Jurkat, Clone E6-1 (cell line): ENCODE measurements around the gene ALKBH5.

Experiments
- DNase-seq: peaks from one replicate; pipeline ENCODE4 v3.0.0-alpha.2; 2011; ENCODE audit warnings: low read depth, low spot score
- H3K4me3 ChIP-seq: 2 replicates; pipeline ENCODE4 v1.5.1; 2011; ENCODE audit warnings: mild to moderate bottlenecking, low read length, control low read depth, moderate library complexity

The ALKBH5 gene

DNA sequence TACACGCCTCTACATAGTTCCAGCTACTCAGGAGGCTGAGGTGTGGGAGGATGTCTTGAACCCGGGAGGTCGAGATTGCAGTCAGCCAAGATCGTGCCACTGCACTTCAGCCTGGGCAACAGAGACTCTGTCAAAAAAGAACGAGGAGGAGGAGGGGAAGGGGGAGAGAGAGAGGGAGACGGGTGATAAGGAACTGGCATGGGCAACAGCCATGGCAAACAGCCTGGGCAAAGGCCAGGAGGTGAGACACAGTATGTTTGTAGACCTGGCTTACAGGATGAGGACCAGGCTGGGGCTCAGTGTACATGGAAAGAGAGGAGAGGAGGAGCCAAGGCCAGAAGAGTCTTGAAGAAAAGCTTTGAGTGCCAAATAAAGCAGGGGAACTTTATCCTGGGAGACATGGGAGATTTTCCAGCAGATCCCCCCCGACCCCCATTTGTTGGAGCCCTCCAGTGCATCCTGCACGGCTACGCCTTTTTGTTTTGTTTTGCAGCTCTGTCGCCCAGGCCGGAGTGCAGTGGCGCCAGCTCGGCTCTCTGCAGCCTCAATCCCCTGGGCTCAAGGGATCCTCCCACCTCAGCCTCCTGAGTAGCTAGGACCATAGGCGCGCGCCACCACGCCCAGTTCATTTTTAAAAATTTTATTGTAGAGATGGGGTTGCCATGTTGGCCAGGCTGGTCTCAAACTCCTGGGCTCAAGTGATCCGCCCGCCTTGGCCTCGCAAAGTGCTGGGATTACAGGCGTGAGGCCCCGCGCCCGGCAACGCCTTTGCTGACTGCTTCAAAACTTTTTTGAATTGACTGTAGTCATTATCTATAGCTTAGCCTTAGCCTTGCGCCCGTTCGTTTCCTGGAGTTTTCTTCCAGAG is 1.3 kb upstream of the ALKBH5 start:
- DNase-seq, result no peak
- peak overlapping the region; percentile 77 for H3K4me3 ChIP-seq

DNA sequence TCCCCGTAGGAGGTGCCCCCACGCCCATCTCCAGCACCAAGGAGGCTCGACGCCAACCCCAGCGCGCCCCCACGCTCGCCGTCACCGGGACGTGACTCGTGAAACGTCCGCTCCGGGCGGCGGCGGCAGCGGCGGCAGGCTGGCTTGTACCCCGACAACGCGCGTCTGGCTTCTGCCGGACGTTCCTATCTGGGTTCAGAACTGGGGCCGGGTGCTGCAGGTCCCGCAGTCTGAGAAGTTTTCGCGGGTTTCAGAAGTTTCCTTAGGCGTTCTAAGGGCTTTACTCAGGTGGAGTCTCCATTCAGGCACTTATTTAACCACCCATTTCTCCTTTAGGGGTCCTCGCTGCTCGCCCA is 672 bp upstream of the ALKBH5 start:
- H3K4me3 ChIP-seq, result peak overlapping the region; percentile 77
- no peak for DNase-seq

- DNase-seq, result peak; percentile 16
- H3K4me3 ChIP-seq, result peak overlapping the region; percentile 77
Observed at GRCh38 chr17:18184143-18185031, 759 bp downstream of the ALKBH5 start.

DNA sequence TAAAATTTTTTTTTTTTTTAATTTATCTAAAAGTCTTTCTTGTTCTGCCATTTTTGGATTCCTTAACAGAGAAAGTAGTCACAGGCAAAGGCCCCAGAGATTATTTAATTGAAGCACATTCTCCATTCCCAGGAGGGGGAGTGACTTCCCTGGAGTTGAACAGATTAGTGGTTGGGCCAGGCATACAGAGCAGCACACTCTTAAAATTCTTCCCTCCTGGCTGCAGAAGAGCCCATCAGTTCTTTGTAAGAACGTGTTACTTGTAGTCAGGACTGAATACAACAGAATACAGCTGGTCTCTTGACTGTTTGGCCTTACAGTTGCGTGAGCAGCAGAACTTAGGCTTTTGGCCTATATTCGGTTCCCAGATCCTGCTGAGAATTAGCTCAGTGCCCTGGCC is 1.8 kb downstream of the ALKBH5 start:
- DNase-seq, result no peak
- H3K4me3 ChIP-seq, result peak overlapping the region; percentile 77

DNA sequence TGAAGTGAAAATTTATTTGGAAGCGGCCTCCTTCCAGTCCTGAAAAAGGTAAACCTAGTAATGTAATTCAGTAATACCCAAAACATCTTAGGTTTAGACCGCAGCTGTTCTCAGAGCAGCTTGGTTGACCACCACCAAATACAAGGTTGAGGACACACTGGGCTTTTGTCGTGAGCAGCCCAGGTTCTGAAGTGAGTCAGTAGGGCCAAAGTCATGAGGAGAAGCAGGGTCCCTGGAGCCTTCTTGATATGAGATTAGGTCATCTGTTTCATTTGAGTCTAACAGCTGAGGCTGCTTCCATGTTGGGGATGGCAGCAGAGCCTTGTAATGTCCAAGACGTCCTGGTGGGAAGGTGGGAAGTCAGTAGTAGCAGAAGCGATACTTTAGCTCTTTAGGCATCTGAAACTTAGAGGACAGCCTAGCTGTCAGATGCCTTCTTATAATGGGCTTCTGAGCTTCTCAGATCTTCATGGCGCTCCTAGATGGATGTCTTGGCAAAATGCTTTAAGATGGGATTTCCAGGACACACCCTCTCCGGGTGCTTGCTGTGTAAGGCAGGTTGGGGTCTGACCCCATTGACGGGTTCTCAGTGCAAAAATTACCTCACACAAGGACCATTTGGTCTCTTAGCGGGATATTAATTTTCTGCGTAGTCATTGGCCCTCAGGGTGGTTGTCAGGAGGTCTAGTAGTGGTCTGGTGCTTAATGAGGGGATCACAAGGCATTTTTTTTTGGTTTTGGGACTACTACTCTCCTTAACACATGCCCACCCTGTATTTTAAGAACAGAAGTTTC is 2.4 kb downstream of the ALKBH5 start:
- no peak for DNase-seq
- H3K4me3 ChIP-seq, result peak overlapping the region; percentile 77; the same call in 1 of the 2 replicates

DNA sequence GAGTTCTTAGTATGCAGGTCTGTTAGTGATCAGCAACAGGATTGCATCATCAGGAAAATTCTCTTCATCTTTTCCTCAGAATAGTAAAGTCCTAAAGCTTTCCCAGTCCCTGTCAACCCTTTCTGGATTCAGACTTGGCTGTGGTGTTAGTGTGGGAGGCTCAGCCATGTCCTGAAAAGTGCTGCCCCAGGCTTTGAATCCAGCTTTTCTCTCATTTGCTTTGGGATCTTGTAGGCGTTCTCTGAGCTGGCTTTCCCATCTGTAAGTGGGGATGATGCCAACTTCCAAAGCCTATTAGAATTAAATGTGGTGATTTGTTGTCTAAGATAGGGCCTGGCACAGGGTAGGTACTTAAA is 3.0 kb downstream of the ALKBH5 start:
- no peak for DNase-seq
- H3K4me3 ChIP-seq, result no peak overlapping the region

DNA sequence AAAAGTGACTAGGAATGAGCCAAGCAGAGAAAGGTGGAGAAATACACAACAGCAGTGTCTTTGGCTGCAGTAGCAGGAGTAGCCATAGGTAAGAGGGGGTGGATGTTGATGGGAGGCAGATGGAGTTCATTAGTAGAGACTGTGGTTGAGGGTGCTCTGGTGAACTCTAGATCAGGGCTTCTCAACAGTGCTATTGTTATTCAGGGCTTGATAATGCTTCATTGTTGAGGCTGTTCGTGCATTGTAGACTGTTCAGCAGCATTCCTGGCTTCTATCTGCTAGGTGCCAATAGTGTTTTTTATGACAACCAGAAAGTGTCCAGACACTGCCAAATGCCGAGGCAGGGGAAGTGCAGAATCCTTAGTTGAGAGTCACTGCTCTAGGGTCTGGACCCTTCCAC is 3.6 kb downstream of the ALKBH5 start:
- no peak for DNase-seq
- H3K4me3 ChIP-seq, result no peak overlapping the region

DNA sequence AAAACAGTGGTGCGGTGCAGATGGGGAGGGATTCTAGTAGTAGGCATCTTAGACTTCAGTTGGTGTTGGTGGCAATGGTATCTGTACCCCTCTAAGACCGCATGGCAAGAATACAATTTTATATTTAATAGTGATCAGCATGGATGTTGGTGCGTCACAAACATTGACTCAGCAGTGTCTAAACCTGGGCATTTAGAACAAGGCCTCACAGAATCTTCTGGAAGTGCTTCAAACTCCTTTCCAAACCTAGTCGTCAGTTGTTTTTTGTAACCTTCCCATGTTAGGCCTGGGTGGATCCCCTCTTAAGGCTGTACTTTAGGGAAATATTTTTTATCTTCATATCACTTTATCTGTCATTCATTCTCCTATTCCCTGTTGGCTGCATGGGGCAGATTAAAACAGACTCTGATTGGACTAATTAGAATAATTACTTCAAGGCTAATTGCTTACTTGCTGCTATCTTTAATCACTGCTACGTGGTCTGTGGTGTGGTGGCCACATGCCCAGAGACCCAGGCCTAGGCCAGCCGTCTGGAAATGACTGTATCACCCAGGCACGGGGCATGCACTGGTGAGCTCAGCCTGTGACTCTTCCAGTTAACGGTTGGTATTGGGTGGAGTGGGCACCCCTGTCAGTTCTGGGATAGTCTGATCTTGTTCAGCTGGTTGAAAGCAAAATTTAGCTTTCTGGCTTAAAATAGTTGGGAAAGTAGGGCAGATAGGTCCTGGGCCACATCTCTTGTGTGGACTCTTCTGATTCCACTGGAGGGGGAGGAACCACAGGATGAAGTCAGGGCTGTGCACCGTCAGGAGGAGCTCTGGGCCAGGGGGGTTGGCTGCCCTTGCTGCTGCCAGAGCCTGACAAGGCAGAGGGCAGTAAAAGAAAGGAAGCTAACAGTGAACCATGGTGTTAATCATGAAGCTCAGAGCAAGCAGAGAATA is 4.5 kb downstream of the ALKBH5 start:
- H3K4me3 ChIP-seq, result no peak overlapping the region
- no peak for DNase-seq

GRCh38 chr17:18190628-18191235 is 7.1 kb downstream of the ALKBH5 start:
- no peak for DNase-seq
- no peak overlapping the region for H3K4me3 ChIP-seq

DNA sequence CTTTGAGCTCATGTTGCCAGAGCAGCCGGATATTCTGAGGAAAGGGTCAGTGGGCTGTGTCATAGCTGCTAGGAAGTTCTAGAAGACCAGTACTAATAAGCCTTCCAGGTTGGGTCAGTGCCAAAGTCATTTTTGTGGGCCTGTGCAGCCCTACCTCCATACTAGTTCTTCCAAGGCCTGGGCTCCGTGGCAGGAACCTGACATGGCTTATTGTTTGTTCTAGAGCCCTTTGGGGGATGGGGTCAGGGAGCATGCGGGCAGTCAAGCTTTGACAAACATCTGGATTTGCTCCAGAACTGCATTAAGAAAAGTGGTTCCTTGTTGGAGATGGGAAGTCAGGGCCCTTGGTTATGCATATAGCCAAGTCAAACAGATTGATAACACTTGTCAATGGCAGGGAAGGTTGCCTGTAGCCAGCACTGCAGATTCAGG is 7.6 kb downstream of the ALKBH5 start:
- no peak overlapping the region for H3K4me3 ChIP-seq
- DNase-seq, result no peak

DNA sequence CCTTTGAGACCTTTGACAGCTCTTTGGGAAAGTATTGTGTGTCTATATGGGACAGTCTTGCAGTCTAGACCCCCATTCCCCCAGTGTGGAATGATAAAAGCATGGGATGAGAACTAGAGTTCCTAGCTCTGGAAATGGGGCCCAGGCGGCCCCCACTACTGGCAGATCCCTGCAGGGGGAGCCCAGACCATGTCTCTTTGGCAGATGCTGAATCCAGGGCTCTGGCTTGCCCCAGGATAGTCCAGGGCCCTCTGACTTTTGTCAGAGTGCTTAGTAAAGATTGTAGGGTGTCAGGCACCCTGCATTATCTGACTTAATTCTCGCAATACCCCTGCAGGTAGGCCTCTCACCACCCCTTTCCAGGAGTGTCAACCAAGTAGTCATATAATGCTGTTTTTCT is 8.3 kb downstream of the ALKBH5 start:
- no peak overlapping the region for H3K4me3 ChIP-seq
- DNase-seq, result no peak

- no peak for DNase-seq
- H3K4me3 ChIP-seq, result no peak overlapping the region
Observed at GRCh38 chr17:18194394-18194793, 10.8 kb downstream of the ALKBH5 start.

DNA sequence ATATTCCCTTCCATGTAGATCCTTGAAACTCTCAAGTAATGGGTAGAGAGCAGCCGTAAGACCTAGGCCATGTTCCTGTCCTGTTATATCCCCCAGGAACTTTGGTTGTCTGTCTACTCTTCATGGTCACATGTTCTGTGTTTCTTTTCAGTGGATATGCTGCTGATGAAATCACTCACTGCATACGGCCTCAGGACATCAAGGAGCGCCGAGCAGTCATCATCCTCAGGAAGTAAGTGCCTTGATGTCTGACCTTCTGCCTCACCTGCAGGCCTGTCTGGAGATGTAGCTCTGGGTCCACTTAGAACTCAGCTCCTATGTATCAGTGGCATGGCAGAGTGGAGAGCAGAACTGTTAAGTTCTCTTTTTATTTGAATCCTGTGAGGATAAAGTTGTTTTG is 11.2 kb downstream of the ALKBH5 start:
- H3K4me3 ChIP-seq, result no peak overlapping the region
- no peak for DNase-seq

DNA sequence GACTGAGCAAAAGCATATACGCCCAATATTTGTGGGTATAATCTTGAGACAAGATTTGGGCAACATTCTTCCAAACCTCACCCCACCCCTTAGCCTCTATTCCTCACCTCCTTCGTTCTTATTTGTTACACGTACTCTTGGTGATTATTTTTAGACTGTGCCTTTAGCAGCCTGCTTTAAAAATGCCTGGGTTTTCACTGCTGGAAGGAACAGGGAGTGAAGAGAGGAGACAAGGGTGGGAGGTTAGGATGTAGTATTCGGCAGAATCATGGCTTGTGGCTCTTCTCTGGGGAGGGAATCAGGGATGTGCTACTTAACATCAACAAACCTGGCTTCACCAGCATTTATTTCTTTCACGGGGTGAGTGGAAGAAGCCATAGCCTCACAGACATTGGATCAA is 11.6 kb downstream of the ALKBH5 start:
- DNase-seq, result no peak
- no peak overlapping the region for H3K4me3 ChIP-seq

DNA sequence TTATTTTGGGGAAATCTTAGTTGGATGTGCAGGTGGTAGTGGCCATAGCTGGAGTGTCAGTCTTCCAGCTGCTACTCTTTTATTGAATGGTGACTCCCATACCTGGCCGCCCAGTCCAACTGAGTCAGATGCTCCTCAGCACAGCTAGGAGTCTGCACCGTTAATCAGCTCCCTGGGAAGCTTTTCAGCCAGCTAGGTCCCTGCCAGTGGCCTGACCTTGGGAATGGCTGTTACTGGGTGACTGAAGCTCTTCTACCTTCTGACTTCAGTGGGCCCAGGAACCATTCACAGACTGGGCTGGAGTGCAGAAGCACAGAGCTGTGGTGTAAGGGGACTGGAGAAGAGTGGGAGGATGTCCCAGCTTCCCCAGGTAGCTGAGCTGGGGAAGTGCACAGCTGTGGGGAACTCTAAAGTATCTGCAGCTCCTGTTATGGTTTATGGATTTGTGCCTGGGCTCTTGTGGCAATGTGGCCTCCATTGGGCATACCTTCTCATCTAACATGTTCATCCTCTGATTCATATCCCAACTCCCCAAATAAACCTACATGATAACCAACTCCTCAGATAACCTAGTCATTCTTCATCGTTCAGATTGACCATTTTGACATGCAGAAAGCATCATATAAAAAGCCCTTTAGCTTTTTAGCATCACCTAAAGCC is 14.0 kb downstream of the ALKBH5 start:
- DNase-seq, result no peak
- no peak overlapping the region for H3K4me3 ChIP-seq

DNA sequence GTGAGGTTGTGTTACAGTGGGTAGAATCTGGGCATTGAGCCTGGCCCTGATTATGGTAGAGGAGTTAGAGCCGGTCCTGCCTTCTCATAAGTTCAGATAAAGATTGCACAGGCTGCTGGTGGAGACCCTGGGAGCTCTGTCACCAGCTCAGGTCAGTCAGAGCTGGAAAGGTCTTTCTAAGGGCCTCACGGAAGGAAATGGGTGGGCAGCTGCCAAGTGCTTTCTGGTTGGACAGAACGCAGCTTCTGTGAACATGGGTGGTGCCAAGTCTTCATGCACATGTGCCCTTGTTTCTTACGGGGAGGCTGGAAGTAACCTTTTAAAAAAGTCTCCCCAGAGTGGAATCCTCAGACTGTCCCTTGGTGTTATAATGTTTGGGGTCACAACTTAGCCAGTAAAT is 14.9 kb downstream of the ALKBH5 start:
- no peak overlapping the region for H3K4me3 ChIP-seq
- DNase-seq, result no peak

- no peak for DNase-seq
- no peak overlapping the region for H3K4me3 ChIP-seq
Observed at GRCh38 chr17:18201108-18201507, 17.5 kb downstream of the ALKBH5 start.

- H3K4me3 ChIP-seq, result no peak overlapping the region
- DNase-seq, result no peak
Observed at GRCh38 chr17:18203308-18203707, 19.7 kb downstream of the ALKBH5 start.
